GM21526 (cell line): Measurements from ENCODE around the gene PDGFD.

Source experiments
- ATAC-seq: cut with Tn5 transposase; IDR thresholded peaks from one replicate; pipeline ENCODE4 v1.9.1; 2021; ENCODE audit warnings: moderate library complexity; ENCODE audit not compliant: unreplicated experiment, low FRiP score

Gene PDGFD

GRCh38 chr11:104164028-104164520, at the start of gene PDGFD:
Gene PDGFD (minus strand): TSS chr11:104164147.
- peak; percentile 96 for ATAC-seq

GRCh38 chr11:104206936-104207335, 43.0 kb upstream of the PDGFD start:
- no peak for ATAC-seq

GRCh38 chr11:104205838-104206237, 41.9 kb upstream of the PDGFD start:
- ATAC-seq: no peak

GRCh38 chr11:104200688-104201087, 36.7 kb upstream of the PDGFD start:
- ATAC-seq: no peak

GRCh38 chr11:104199053-104199452, 35.1 kb upstream of the PDGFD start:
- no peak for ATAC-seq

- ATAC-seq: no peak
Measured at GRCh38 chr11:104198576-104198975, 34.6 kb upstream of the PDGFD start.

GRCh38 chr11:104191124-104191523, 27.2 kb upstream of the PDGFD start:
- no peak for ATAC-seq

- no peak for ATAC-seq
Measured at GRCh38 chr11:104183593-104183992, 19.6 kb upstream of the PDGFD start.

- ATAC-seq: no peak
Measured at GRCh38 chr11:104175769-104176168, 11.8 kb upstream of the PDGFD start.

- ATAC-seq: no peak
Measured at GRCh38 chr11:104169091-104169490, 5.1 kb upstream of the PDGFD start.

- ATAC-seq: no peak
Measured at GRCh38 chr11:104165014-104165413, 1.1 kb upstream of the PDGFD start.

- ATAC-seq: no peak
Measured at GRCh38 chr11:104163100-104164027, 583 bp downstream of the PDGFD start.

GRCh38 chr11:104161751-104162450, 2.0 kb downstream of the PDGFD start:
- ATAC-seq: no peak

GRCh38 chr11:104159356-104159755, 4.6 kb downstream of the PDGFD start:
- ATAC-seq: no peak

GRCh38 chr11:104155375-104155774, 8.6 kb downstream of the PDGFD start:
- ATAC-seq: no peak

- ATAC-seq: no peak
Measured at GRCh38 chr11:104154296-104154695, 9.7 kb downstream of the PDGFD start.

GRCh38 chr11:104152941-104153505, 10.9 kb downstream of the PDGFD start:
- no peak for ATAC-seq

GRCh38 chr11:104151404-104152204, 12.3 kb downstream of the PDGFD start:
- no peak for ATAC-seq

GRCh38 chr11:104148706-104149105, 15.2 kb downstream of the PDGFD start:
- no peak for ATAC-seq

- ATAC-seq: no peak
Measured at GRCh38 chr11:104148074-104148473, 15.9 kb downstream of the PDGFD start.
